Right atrium auricular region (tissue), 2 donors: ENCODE data around the gene ADGRV1. TPM values are rescaled to one million over a fixed set of nuclear protein-coding genes. Genes with fewer than 3 reads are reported as not detected.

Source experiments
- DNase-seq: peaks from one replicate; pipeline ENCODE4 v3.0.0-alpha.2; 2019; ENCODE audit warnings: low spot score
- H3K27ac ChIP-seq, 2 donors: fragments of 200-600 bp; sonication (generic); 1 replicate in 1 of 2; 2 replicates in 1 of 2; pipeline ENCODE4 v1.5.1; 2016 to 2019
- H3K27me3 ChIP-seq, 2 donors: fragments of 200-600 bp; sonication (generic); one replicate each; pipeline versions ENCODE4 v1.5.1 to v1.6.0; 2017 to 2019
- H3K36me3 ChIP-seq: fragments of 200-600 bp; sonication (generic); one replicate; pipeline ENCODE4 v1.5.1; 2016
- H3K4me1 ChIP-seq, 2 donors: fragments of 200-600 bp; sonication (generic); one replicate each; pipeline versions ENCODE4 v1.5.1 to v1.6.0; 2017 to 2019
- H3K4me3 ChIP-seq, 2 donors: fragments of 200-600 bp; sonication (generic); 1 replicate in 1 of 2; 2 replicates in 1 of 2; pipeline ENCODE4 v1.5.1; 2017 to 2019; ENCODE audit warnings: mild to moderate bottlenecking in 1 of 2, moderate library complexity in 1 of 2
- H3K9me3 ChIP-seq, 2 donors: fragments of 200-600 bp; sonication (generic); one replicate each; pipeline ENCODE4 v1.5.1; 2019
- total RNA-seq, 2 donors: library from RNA; depleted of rRNA; stranded (reverse); fragments of >200 nt; gene quantifications; one replicate each; pipeline ENCODE4 v1.1.0, GENCODE V29; 2016
- TF ChIP-seq, protein P1 (sequence below), 2 donors: fragments of 200-600 bp; sonication (generic); IDR thresholded peaks; one replicate each; pipeline ENCODE4 v1.5.1; 2019; ENCODE audit warnings: antibody characterized with exemption in 2 of 2

Gene ADGRV1
- total RNA-seq, 2 donors from 2014 or later, result 1.4 to 1.8 TPM

GRCh38 chr5:91211997-91212713, 653.6 kb downstream of the ADGRV1 start:
- Histone ChIP-seq H3K27ac (peak overlapping the region; percentile 55 to 64), H3K27me3 (no peaks in the 10 kb centered on the region), H3K36me3 (no peaks in the 10 kb centered on the region), H3K4me1 (peaks cover 0 to 21% of the 10 kb centered on the region in 2 donors), H3K9me3 (no peaks in the 10 kb centered on the region), H3K4me3 (no peak overlapping the region)
- TF ChIP-seq, protein P1, sequence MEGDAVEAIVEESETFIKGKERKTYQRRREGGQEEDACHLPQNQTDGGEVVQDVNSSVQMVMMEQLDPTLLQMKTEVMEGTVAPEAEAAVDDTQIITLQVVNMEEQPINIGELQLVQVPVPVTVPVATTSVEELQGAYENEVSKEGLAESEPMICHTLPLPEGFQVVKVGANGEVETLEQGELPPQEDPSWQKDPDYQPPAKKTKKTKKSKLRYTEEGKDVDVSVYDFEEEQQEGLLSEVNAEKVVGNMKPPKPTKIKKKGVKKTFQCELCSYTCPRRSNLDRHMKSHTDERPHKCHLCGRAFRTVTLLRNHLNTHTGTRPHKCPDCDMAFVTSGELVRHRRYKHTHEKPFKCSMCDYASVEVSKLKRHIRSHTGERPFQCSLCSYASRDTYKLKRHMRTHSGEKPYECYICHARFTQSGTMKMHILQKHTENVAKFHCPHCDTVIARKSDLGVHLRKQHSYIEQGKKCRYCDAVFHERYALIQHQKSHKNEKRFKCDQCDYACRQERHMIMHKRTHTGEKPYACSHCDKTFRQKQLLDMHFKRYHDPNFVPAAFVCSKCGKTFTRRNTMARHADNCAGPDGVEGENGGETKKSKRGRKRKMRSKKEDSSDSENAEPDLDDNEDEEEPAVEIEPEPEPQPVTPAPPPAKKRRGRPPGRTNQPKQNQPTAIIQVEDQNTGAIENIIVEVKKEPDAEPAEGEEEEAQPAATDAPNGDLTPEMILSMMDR (IDR thresholded peaks at IDR 0.05), result no peak
- DNase-seq, result no peak

- no peak for DNase-seq
- Histone ChIP-seq H3K27ac (peak overlapping the region; percentile 55 to 64), H3K9me3 (no peaks in the 10 kb centered on the region), H3K27me3 (no peaks in the 10 kb centered on the region), H3K36me3 (no peaks in the 10 kb centered on the region), H3K4me1 (peaks cover 0 to 17% of the 10 kb centered on the region in 2 donors), H3K4me3 (no peak overlapping the region)
- TF ChIP-seq, protein P1 (IDR thresholded peaks at IDR 0.05), result no peak
Measured at GRCh38 chr5:91212714-91213092, 654.1 kb downstream of the ADGRV1 start.

Other genes starting within 250 kb of the ADGRV1 start
- gene CETN3, start 149.0 kb upstream of the ADGRV1 start, total RNA-seq, result 10 to 100 TPM in 1 of 2 donors, 1 to 10 TPM in 1; 5.9 to 14.2 TPM
- gene MBLAC2, start 84.0 kb upstream of the ADGRV1 start, total RNA-seq, result 1 to 10 TPM; 1.9 to 3.3 TPM
- 1 to 10 TPM in 1 of 2 donors, under 1 TPM in 1; 0.85 to 1.6 TPM for gene POLR3G, start 83.9 kb upstream of the ADGRV1 start, total RNA-seq
- gene LYSMD3, start 29.2 kb upstream of the ADGRV1 start, total RNA-seq, result 10 to 100 TPM; 18.2 to 18.5 TPM